T follicular helper cell (primary cell): Measurements from ENCODE around the gene ADAM12.

Experiments
- DNase-seq: peaks from one replicate; pipeline ENCODE4 v3.0.0-alpha.2; 2020; ENCODE audit warnings: low read depth

Gene ADAM12

GRCh38 chr10:126235091-126235978 lies 152.9 kb downstream of the ADAM12 start:
- DNase-seq: no peak

- DNase-seq: no peak
Observed at GRCh38 chr10:126234630-126235029, 153.6 kb downstream of the ADAM12 start.

DNA sequence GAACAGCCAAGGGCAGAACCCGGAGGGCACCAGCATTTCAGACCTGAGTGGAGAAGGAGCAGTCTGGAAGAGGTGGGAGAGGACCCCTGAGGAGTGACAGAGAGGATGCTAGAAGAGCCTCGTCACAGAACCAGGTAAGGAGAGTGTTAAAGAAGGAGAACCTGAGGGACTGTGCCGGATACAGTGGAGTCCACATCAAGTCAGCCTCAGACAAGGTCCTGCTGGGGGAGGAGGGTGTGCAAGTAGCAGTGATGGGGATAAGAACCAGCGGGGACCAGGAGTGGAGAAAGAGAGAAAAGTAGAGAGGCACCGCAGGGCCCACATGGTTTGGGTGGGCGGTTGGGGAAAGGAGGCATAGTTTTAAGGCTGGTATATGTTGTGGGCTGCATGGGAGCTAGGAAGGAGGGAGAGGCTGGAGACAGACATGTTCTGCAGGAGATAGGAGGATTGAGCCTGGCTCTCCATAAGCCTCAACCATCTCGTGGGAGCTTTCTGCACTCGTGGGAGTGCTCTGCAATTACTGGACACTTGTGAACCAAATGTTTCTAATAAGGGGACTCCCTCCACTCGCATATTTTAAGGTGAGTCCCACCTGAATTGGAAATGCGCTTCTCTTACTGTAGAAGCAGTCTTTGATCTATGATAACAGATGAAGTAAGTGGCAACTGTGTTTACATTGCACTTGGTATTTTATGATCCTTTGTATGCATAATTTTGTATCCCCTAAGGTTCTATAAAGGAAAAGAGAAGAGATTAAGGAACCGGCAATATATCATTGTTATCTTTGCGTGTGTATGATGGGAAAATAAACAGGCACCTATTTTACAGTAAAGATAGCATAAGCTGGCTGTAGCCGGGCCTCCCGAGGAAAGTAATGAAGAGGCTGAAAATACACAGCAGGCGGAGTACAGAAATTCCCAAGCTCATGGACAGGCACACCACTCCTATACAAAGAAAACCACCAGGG lies 154.8 kb downstream of the ADAM12 start:
- no peak for DNase-seq

GRCh38 chr10:126230587-126230986 lies 157.7 kb downstream of the ADAM12 start:
- no peak for DNase-seq

DNA sequence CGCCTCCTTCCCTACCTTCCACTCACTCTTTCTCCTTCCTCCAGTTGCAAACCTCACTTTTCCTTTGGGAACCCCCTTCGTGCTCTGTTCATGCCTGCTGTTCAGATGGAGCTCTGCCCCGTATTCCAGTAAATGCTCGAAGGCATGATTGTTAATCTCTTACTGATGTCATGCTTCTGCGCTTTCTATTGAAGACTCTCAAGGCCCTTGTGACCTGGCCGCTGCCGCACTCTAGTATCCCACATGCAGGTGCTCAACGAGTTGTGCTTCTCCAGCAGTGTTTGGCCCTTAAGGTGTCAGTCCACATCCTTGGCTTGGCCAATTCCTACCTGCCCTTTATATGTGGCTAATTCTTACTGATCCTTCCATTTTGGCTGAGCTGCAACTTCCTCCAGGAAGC lies 158.6 kb downstream of the ADAM12 start:
- DNase-seq: no peak

GRCh38 chr10:126227762-126228134 lies 160.5 kb downstream of the ADAM12 start:
- no peak for DNase-seq

DNA sequence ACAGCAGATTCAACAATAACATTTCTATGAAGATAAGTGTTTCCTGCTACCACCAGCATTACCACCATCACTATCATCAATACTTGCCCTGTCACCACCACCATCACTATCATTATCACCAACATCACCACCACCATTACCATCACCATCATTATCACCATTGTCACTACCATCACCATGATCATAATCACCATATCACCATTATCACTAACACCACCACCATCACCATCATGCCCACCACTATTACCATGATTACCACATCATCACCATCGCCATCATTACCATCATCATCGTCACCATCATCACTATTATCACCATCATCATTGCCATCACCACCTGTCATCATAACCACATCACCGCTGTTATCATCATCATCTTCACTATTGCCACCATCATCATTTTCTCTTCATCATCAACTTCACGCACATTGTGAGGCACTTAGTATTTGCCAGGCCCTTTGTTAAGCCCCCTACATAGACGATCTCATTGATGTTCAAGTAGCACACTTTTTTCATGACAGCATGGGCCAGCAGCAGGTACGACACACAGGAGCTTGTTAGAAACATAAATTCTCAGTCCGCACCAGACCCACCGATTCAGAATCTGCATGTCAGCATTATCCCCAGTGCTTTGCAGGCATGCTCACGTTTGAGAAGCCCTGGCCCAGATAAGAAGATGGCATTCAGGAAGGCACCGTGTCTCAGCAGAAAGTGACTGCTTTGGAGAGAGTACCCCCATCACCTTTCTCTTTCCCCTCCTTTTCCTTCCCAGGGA lies 161.1 kb downstream of the ADAM12 start:
- DNase-seq: no peak

DNA sequence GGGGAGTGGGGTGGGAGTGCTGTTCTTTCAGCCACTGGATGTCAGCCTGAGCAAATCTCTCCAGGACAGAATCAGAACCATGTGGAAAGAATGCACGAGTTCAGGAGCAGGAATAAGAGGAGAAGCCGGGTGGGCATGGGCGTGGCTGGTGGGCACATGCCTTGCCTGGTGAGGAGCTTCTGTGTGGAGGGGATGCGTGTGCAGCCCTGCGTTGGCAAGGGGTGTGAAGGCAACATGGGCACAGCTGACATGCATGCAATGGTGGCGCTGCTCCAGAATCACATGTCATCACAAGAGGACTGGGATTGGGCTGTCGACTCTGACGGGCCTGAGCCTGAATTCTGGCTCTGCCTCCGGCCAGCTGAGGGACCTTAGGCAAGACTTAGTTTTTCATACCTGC lies 162.1 kb downstream of the ADAM12 start:
- no peak for DNase-seq

DNA sequence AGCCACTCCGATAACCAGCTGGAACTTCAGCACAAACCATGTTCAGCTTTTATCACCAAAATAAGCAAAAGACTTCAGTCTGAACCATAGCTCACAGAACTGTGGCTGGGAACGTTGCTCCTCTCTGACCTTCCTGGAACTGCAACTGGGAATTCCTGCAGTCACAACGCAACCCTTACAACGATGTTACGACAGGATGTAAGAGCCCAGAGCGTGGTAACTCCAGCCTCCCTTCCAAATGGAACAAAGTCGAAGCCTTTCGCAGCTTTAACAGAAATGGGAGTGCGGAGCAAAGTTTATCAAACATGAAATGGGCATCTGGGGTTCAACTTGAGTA lies 162.6 kb downstream of the ADAM12 start:
- DNase-seq: no peak

DNA sequence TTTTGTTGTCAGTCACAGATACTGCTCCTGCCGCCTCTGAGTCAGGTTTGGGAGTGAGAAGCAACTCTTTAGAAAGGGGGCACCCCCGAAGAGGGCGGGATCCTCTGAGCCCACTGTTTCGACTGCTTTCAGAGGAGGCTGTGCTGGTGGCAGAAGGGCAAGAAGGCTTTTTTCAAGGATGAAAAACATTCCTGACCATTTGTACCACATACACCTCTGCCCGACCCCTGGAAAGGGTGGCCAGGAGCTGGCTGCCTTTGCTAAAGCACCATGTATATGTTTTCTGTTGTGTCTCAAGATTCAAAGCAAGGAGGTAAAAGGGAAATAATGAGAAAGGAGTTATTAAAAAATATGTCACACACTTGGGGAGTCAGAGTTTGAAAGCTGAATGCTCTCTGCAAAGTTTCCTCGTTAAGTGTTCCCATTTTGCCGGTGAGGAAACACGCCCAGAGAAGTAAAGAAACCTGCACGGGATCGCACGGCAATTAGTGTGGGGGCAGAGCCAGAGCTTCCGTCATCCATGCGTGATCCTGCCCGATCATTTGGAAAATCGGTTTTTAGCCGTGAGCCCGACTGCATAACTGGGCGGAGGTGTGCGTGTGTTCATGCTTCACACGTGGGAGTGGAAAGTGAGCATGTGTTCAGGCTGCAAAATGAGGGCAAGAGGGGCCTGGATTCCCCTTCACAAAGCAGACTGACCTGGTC lies 163.2 kb downstream of the ADAM12 start:
- DNase-seq: no peak

- DNase-seq: no peak
Observed at GRCh38 chr10:126223512-126224067, 164.7 kb downstream of the ADAM12 start.

DNA sequence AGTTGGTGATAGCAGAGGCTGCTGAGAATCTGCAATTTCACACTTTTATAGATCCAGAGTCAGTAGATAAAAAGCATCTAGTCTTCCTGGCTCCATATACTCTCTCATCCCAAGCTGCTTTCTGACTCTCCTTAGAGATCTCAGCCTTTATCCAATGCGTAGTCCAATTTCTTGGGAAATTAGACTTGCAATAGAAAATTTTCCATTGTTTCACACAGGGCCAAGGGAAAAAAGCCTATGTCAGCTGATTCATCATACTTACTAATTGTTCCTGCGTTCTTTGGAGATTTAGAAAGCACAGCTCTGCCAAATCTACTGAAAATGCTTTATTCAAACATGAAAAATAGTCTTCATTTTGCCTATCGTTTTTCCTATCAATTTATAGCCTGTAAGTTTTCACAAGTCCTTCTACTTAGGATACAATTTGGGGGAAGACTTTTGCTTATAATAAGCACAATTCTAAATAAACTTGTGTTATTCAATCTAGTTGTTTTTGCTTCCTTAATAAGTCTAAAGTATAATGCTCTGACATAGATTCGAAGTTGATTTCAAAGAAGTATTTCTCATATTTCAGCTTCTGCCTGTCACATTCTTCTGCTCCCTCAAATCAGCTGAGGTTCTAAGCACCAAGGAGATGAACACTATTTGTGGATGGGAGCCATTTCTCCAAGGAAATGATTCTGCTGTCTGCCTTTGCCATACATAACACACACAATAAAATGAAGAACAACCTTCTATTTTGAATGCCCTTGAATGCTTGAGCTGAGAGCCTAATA lies 165.4 kb downstream of the ADAM12 start:
- DNase-seq: no peak

- DNase-seq: no peak
Observed at GRCh38 chr10:126221874-126222273, 166.4 kb downstream of the ADAM12 start.

GRCh38 chr10:126218778-126219649 lies 169.3 kb downstream of the ADAM12 start:
- no peak for DNase-seq

DNA sequence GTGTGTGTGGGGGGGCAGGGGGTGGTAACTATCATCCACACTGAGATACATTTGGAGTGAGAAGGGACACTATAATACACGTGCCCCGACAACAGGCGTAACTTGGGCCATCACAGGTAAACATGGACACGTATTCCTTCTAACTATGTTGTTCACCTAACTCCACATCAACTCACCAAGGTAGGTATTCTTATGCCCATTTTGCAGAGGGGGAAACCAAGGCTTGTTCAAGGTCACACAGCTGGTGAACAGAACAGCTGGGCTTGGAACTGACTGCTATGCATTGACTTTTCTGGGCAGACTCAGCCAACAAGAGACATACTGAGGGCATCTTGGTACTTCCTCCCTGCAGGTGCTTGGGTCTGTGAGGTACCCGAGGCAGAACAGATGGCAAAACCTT lies 170.1 kb downstream of the ADAM12 start:
- DNase-seq: no peak

DNA sequence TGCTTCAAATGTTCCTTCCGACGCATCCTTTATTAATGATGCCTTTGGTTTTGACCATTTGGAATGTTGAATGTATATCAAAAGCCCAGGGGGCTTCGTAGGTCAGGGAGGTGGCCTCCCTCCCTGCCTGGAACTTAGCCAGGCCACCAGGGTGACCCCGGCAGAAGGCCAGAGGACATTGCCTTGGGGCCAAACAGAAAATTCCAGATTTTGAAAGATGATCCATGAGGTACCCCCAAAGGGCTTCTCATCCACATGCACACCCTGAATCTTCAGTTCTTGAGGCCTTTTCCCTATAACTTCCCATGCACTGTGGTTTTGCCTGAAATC lies 171.7 kb downstream of the ADAM12 start:
- DNase-seq: no peak

DNA sequence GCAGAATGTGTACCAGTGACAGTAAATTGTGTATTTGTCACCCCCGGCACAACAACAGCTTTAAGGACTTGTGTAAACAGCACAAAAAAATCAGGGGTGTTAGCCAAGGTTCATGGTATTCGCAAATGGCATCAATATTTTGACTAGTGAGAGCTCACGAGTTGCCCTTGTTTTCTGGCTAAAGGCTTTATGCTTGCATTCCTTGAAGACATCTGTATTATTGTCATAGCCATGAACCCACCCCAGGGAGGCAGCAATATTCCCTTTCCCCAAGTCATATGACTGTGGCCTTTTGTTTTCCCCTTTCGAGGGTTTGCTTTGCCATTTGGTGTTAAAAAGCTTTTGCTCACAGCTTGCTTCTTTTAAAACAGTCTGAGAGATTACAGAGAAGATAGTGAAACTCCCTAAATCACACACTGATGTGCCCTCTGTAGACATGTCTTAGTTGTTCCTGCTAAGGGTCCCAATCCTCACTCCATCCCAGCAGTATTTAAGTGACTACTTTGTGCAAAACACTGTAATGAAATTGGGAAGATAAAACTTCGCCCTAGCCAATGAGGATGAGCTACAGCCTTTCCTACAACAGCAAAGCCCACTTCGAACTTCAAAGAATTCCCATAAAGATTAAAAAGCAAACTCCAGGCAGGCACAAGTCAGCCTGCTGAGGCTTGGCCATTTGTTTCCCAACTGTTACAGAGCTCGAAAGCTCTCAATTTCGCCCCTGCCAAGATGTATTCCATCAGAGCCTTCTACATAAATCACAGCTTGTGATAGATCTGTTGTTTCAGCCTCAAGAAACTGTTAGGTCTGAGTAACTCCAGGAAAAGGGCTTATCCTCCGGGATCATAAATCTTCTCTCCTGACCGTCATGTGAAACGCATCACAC lies 172.3 kb downstream of the ADAM12 start:
- DNase-seq: no peak

DNA sequence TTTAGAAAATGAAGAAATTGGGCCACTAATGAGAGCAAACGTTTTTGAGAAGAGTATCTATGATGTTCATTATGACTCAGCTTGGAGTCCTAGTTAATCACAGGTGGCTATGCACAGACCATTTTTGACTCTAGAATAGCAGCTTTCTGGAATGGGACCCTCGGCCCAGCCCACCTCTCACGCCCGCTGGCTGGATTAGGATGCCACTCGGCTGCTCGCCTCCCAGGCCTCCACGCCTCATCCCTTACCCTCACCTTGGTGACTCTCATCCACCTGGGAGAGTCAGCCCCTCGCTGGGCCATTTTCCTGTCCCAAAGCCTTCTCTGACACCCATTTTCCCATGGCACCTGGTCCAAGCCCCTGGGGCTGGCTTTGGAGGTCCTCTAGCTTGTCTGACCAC lies 173.6 kb downstream of the ADAM12 start:
- no peak for DNase-seq

DNA sequence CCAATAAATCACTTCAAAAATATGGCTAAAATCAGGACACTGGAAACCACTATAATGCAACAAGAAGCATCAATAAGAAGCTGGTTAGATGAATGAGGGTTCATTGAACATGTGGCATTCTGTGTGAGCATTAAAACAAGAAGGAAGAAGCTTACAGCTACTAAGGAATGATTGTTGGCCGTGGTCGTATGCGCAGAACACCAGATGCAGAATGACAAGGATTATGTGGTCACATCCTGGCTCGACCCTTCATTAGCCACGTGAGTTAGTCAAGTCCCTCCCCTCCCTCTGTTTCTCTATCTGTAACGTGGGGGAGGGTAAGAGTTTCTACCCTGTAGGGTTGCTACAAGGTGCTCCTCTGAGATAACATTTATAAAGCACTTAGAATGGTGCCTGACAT lies 174.3 kb downstream of the ADAM12 start:
- DNase-seq: no peak
